A549 (cell line): Measurements from ENCODE around the gene CSE1L. TPM values are rescaled to one million over a fixed set of nuclear protein-coding genes. Genes with fewer than 3 reads are reported as not detected.

Source experiments
- ATAC-seq, 2 experiments: fragments of 200-7000 bp in 1 of 2; fragments of >200 bp in 1 of 2; cut with Nextera tagmentation in 1 of 2; cut with Tn5 transposase in 1 of 2; 3 replicates each; pipeline versions ENCODE4 v1.8.0 to v1.9.1; 2018 to 2020; ENCODE audit warnings: mild to moderate bottlenecking in 1 of 2, moderate library complexity in 1 of 2
- CTCF ChIA-PET: fragments of 300-600 bp; sonication (Branson Sonifier 250); formaldehyde crosslinking; extraction: SDS; loops from one replicate; lab custom pipeline; 2021; ENCODE audit warnings: antibody characterized with exemption, inconsistent platforms; lab: Yijun Ruan, JAX
- POLR2A ChIA-PET: fragments of 350-600 bp; formaldehyde crosslinking; extraction: SDS; loops from one replicate; lab custom pipeline; 2021; ENCODE audit warnings: antibody characterized with exemption, inconsistent platforms; lab: Yijun Ruan, JAX
- DNase-seq, 2 experiments: peaks; one replicate each; pipeline versions ENCODE4 v3.0.0 to v3.0.0-alpha.2; 2011 to 2016; ENCODE audit warnings: low read depth in 1 of 2, low spot score in 1 of 2
- FAIRE-seq: peaks from 2 replicates; lab custom pipeline; 2011; peaks lifted over from hg19 to GRCh38; lab: Jason Lieb, UNC
- H3K27ac ChIP-seq, 2 experiments: fragments of >200 bp; sonication (Bioruptor Twin); formaldehyde crosslinking; 3 replicates each; pipeline ENCODE4 v1.5.1; 2016 to 2017
- H3K4me1 ChIP-seq: fragments of >200 bp; sonication (Bioruptor Twin); formaldehyde crosslinking; 3 replicates; pipeline ENCODE4 v1.6.1; 2016
- H3K4me2 ChIP-seq: fragments of >200 bp; sonication (Bioruptor Twin); formaldehyde crosslinking; 3 replicates; pipeline ENCODE4 v1.6.1; 2016
- H3K4me3 ChIP-seq: fragments of >200 bp; sonication (Bioruptor Twin); formaldehyde crosslinking; 3 replicates; pipeline ENCODE4 v1.5.1; 2016
- H3K9me3 ChIP-seq: fragments of >200 bp; sonication (Bioruptor Twin); formaldehyde crosslinking; 3 replicates; pipeline ENCODE4 v1.6.1; 2016
- ESRRA ChIP-seq: fragments of 150-350 bp; IDR thresholded peaks from 2 replicates; pipeline ENCODE4 v1.6.1; 2014; ENCODE audit warnings: mild to moderate bottlenecking, low read length, borderline replicate concordance
- RFX5 ChIP-seq: fragments of 450-650 bp; IDR thresholded peaks from 2 replicates; pipeline ENCODE4 v1.7.1; 2014; ENCODE audit warnings: antibody characterized with exemption, mild to moderate bottlenecking, moderate library complexity
- WGBS: methylation state at CpG from one replicate; pipeline ENCODE4 v1.1.6; 2017; ENCODE audit errors: missing lambda C conversion rate; 5-methylcytosine and 5-hydroxymethylcytosine counted together
- polyA plus RNA-seq, 4 experiments: library from polyadenylated mRNA; depleted of rRNA in 3 of 4; stranded (reverse); fragments of >200 nt; fragmentation: RNase III in 1 of 4; extraction: RNeasy Plus Mini Kit Qiagen cat#74134 plus additional on column Dnase treatment in 1 of 4; gene quantifications; 2 replicates in 3 of 4; 3 replicates in 1 of 4; pipeline ENCODE4 v1.2.3, GENCODE V29; 2011 to 2017
- small RNA-seq, 6 experiments: library from RNA; depleted of rRNA; stranded (forward); fragments of <200 nt; gene quantifications; one replicate each; pipeline ENCODE3, GENCODE V24; 2012

CSE1L gene
- polyA plus RNA-seq, 2 of the 4 experiments (the other 2 are of a cell fraction): 116 to 125 TPM

DNA sequence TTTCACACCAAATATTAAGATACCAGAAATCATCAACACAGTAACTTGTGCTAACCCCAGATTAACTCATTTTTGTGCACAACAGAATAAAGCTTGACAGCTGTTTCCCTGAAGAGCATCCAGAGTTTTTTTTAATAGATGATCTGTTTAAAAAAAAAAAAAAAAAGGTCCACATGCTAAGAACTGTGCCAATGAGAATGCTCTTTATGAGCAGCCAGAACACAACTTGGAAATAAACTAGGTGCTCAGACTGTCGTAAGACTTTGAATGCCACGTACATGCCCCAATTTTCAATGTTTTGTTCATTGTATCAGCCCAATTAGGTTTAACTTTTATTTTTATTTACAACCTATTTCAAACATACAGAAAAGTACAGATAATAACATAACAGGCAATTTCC, 94.7 kb downstream of the CSE1L start:
- no peak for FAIRE-seq
- CTCF ChIA-PET: no interaction called here
- no peaks in the 10 kb centered on the region for H3K4me1 ChIP-seq
- no peaks in the 10 kb centered on the region for H3K9me3 ChIP-seq
- no peak overlapping the region for H3K4me2 ChIP-seq
- POLR2A ChIA-PET: no interaction called here
- ATAC-seq: no peak
- TF ChIP-seq RFX5 (no peak), ESRRA (no peak)
- DNase-seq: no peak
- H3K4me3 ChIP-seq: no peak overlapping the region
- WGBS: 92% methylated on average over 2 of the region's 2 CpGs
- no peak overlapping the region for H3K27ac ChIP-seq

Small RNAs within 50 kb of the gene (small RNA-seq; reads per million reads assigned to genes)
- 0 reads per million in 6 experiments for gene SNAP23P1

Other genes with a start within 250 kb of the CSE1L start
- 3.6 and 4.3 TPM in 2 replicates for gene PREX1, start 218.3 kb upstream of the CSE1L start, polyA plus RNA-seq (2011; rRNA removed)
- gene PREX1, start 218.3 kb upstream of the CSE1L start, polyA plus RNA-seq (2017; fragmentation: RNase III; extraction: RNeasy Plus Mini Kit Qiagen cat#74134 plus additional on column Dnase treatment): 4.2 to 5.2 TPM (median 5.0 TPM) in 3 replicates
- gene ARFGEF2, start 124.6 kb upstream of the CSE1L start, polyA plus RNA-seq (2011; rRNA removed): 24.3 and 27.8 TPM in 2 replicates
- gene ARFGEF2, start 124.6 kb upstream of the CSE1L start, polyA plus RNA-seq (2017; fragmentation: RNase III; extraction: RNeasy Plus Mini Kit Qiagen cat#74134 plus additional on column Dnase treatment): 11.9 to 13.6 TPM (median 12.3 TPM) in 3 replicates
- gene STAU1, start 142.0 kb downstream of the CSE1L start, polyA plus RNA-seq (2011; rRNA removed): 74.7 and 76.4 TPM in 2 replicates
- 59.6 to 64.0 TPM (median 60.8 TPM) in 3 replicates for gene STAU1, start 142.0 kb downstream of the CSE1L start, polyA plus RNA-seq (2017; fragmentation: RNase III; extraction: RNeasy Plus Mini Kit Qiagen cat#74134 plus additional on column Dnase treatment)
- gene DDX27, start 173.1 kb downstream of the CSE1L start, polyA plus RNA-seq (2011; rRNA removed): 60.2 and 69.3 TPM in 2 replicates
- 69.3 to 74.2 TPM (median 71.0 TPM) in 3 replicates for gene DDX27, start 173.1 kb downstream of the CSE1L start, polyA plus RNA-seq (2017; fragmentation: RNase III; extraction: RNeasy Plus Mini Kit Qiagen cat#74134 plus additional on column Dnase treatment)
- gene ZNFX1, start 231.7 kb downstream of the CSE1L start, polyA plus RNA-seq (2011; rRNA removed): 6.0 and 14.2 TPM in 2 replicates
- gene ZNFX1, start 231.7 kb downstream of the CSE1L start, polyA plus RNA-seq (2017; fragmentation: RNase III; extraction: RNeasy Plus Mini Kit Qiagen cat#74134 plus additional on column Dnase treatment): 11.5 to 13.7 TPM (median 11.9 TPM) in 3 replicates